ENCODE results near the gene TRIM59.

DNA sequence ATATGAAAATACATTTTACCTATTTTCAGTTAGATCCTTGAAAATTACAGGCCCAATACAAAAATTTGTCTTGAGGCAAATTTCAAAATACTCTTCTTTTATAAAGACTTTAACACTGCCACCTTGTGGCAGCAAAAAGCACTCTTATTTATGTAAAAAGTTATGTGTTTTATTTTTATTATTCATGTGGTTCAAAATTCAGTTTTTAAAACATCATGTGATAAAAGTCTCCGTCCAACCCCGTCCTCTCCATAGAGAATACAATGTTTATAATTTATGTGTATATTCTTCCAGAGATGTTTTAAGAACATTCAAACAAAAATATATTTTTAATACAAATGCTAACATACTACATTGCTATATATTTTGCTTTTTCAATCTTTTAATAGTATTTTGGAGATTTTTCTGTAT lies 36.9 kb upstream of the TRIM59 start:
- TF ChIP-seq BHLHE40 (IDR thresholded peaks at IDR 0.05; ENCODE audit: borderline replicate concordance in 1 of 2, low read depth in 2 of 2, low read length in 1 of 2), result no peak
- no peak for TF ChIP-seq ZNF384 (IDR thresholded peaks at IDR 0.05; ENCODE audit: borderline replicate concordance, low read depth, low read length)
- TF ChIP-seq, protein P1, sequence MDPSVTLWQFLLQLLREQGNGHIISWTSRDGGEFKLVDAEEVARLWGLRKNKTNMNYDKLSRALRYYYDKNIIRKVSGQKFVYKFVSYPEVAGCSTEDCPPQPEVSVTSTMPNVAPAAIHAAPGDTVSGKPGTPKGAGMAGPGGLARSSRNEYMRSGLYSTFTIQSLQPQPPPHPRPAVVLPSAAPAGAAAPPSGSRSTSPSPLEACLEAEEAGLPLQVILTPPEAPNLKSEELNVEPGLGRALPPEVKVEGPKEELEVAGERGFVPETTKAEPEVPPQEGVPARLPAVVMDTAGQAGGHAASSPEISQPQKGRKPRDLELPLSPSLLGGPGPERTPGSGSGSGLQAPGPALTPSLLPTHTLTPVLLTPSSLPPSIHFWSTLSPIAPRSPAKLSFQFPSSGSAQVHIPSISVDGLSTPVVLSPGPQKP (IDR thresholded peaks at IDR 0.05; ENCODE audit: low read depth, low read length), result no peak
- TF ChIP-seq SREBF1 (IDR thresholded peaks at IDR 0.05; ENCODE audit: low read length), result no peak
- TF ChIP-seq, protein P2, sequence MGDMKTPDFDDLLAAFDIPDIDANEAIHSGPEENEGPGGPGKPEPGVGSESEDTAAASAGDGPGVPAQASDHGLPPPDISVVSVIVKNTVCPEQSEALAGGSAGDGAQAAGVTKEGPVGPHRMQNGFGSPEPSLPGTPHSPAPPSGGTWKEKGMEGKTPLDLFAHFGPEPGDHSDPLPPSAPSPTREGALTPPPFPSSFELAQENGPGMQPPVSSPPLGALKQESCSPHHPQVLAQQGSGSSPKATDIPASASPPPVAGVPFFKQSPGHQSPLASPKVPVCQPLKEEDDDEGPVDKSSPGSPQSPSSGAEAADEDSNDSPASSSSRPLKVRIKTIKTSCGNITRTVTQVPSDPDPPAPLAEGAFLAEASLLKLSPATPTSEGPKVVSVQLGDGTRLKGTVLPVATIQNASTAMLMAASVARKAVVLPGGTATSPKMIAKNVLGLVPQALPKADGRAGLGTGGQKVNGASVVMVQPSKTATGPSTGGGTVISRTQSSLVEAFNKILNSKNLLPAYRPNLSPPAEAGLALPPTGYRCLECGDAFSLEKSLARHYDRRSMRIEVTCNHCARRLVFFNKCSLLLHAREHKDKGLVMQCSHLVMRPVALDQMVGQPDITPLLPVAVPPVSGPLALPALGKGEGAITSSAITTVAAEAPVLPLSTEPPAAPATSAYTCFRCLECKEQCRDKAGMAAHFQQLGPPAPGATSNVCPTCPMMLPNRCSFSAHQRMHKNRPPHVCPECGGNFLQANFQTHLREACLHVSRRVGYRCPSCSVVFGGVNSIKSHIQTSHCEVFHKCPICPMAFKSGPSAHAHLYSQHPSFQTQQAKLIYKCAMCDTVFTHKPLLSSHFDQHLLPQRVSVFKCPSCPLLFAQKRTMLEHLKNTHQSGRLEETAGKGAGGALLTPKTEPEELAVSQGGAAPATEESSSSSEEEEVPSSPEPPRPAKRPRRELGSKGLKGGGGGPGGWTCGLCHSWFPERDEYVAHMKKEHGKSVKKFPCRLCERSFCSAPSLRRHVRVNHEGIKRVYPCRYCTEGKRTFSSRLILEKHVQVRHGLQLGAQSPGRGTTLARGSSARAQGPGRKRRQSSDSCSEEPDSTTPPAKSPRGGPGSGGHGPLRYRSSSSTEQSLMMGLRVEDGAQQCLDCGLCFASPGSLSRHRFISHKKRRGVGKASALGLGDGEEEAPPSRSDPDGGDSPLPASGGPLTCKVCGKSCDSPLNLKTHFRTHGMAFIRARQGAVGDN (IDR thresholded peaks at IDR 0.05), result no peak
